ENCODE measurements around the gene RHBG.
"Not testable (repeated sequence)": the region's sequence is repeated elsewhere in the genome, so short reads cannot be mapped to it uniquely, and the experiment has no call there.

Gene RHBG

GRCh38 chr1:156360534-156360933, 8.5 kb upstream of the RHBG start:
- DNase-seq (ENCODE audit: low read depth) = no peak

GRCh38 chr1:156365754-156366153, 3.3 kb upstream of the RHBG start:
- DNase-seq (ENCODE audit: low read depth) = no peak

GRCh38 chr1:156366378-156367166, 2.4 kb upstream of the RHBG start:
- DNase-seq (ENCODE audit: low read depth) = no peak

- no peak for DNase-seq (ENCODE audit: low read depth)
Observed at GRCh38 chr1:156367383-156368156, 1.4 kb upstream of the RHBG start.

GRCh38 chr1:156368157-156368658, 803 bp upstream of the RHBG start:
- no peak for DNase-seq (ENCODE audit: low read depth)

- DNase-seq (ENCODE audit: low read depth) = not testable (repeated sequence)
Observed at GRCh38 chr1:156369685-156370286, 775 bp downstream of the RHBG start.

- no peak for DNase-seq (ENCODE audit: low read depth)
Observed at GRCh38 chr1:156371553-156372264, 2.7 kb downstream of the RHBG start.

GRCh38 chr1:156372265-156372586, 3.2 kb downstream of the RHBG start:
- no peak for DNase-seq (ENCODE audit: low read depth)

GRCh38 chr1:156372876-156373275, 3.9 kb downstream of the RHBG start:
- no peak for DNase-seq (ENCODE audit: low read depth)

- no peak for DNase-seq (ENCODE audit: low read depth)
Observed at GRCh38 chr1:156373546-156373945, 4.5 kb downstream of the RHBG start.

GRCh38 chr1:156376146-156376545, 7.1 kb downstream of the RHBG start:
- DNase-seq (ENCODE audit: low read depth) = no peak

GRCh38 chr1:156376958-156377919, 8.2 kb downstream of the RHBG start:
- no peak for DNase-seq (ENCODE audit: low read depth)

GRCh38 chr1:156378557-156378956, 9.5 kb downstream of the RHBG start:
- DNase-seq (ENCODE audit: low read depth) = no peak

- DNase-seq (ENCODE audit: low read depth) = no peak
Observed at GRCh38 chr1:156379420-156380165, 10.6 kb downstream of the RHBG start.

GRCh38 chr1:156382561-156382960, 13.6 kb downstream of the RHBG start:
- no peak for DNase-seq (ENCODE audit: low read depth)

GRCh38 chr1:156383023-156383422, 14.0 kb downstream of the RHBG start:
- peak; percentile 16 for DNase-seq (ENCODE audit: low read depth)

- DNase-seq (ENCODE audit: low read depth) = no peak
Observed at GRCh38 chr1:156384007-156384406, 15.0 kb downstream of the RHBG start.

GRCh38 chr1:156384658-156385057, 15.6 kb downstream of the RHBG start:
- DNase-seq (ENCODE audit: low read depth) = no peak

GRCh38 chr1:156385534-156386031, 16.6 kb downstream of the RHBG start:
- DNase-seq (ENCODE audit: low read depth) = peak; percentile 42

Measured in T-helper 22 cell (primary cell).